ENCODE results near the gene IGFBP1.

- TF ChIP-seq CTCF (IDR thresholded peaks at IDR 0.05) (no peak), POLR2AphosphoS5 (IDR thresholded peaks at IDR 0.05) (no peak), POLR2A (IDR thresholded peaks at IDR 0.05) (no peak), EP300 (IDR thresholded peaks at IDR 0.05) (no peak)
These were observed 20.8 kb upstream of the IGFBP1 start for GRCh38 chr7:45867471-45867870.
